GM12873 (cell line): ENCODE data around the gene FREM1.

Experiments used
- CTCF ChIP-seq: IDR thresholded peaks from 2 replicates; pipeline ENCODE4 v1.5.1; 2012; ENCODE audit warnings: low read depth, mild to moderate bottlenecking, moderate library complexity, low read length, control low read depth; ENCODE audit not compliant: insufficient read depth; ENCODE audit errors: missing control alignments

Gene FREM1

GRCh38 chr9:14723301-14723700, 186.9 kb downstream of the FREM1 start:
- TF ChIP-seq CTCF: no peak

GRCh38 chr9:14722391-14723035, 187.7 kb downstream of the FREM1 start, which contains the start of gene CER1:
TSS of gene CER1 (minus strand) at chr9:14722733. CDS start at chr9:14722672, 61 bp downstream.
- TF ChIP-seq CTCF: no peak

- no peak for TF ChIP-seq CTCF
Observed at GRCh38 chr9:14719231-14719923, 190.9 kb downstream of the FREM1 start.

GRCh38 chr9:14715102-14715501, 195.1 kb downstream of the FREM1 start:
- no peak for TF ChIP-seq CTCF

- TF ChIP-seq CTCF: no peak
Observed at GRCh38 chr9:14713187-14713767, 197.0 kb downstream of the FREM1 start.

- no peak for TF ChIP-seq CTCF
Observed at GRCh38 chr9:14710804-14711203, 199.4 kb downstream of the FREM1 start.

- no peak for TF ChIP-seq CTCF
Observed at GRCh38 chr9:14706530-14707140, 203.6 kb downstream of the FREM1 start.
